HG02840 (cell line): ENCODE data around the gene MYLK.
A peak's percentile ranks its signal among the peaks of the same experiment; 100 is the strongest.

Experiments used
- ATAC-seq: cut with Tn5 transposase; IDR thresholded peaks from one replicate; pipeline ENCODE4 v1.9.1; 2021; ENCODE audit warnings: mild to moderate bottlenecking, moderate library complexity, moderate number of reproducible peaks; ENCODE audit not compliant: unreplicated experiment, low FRiP score

Gene MYLK

DNA sequence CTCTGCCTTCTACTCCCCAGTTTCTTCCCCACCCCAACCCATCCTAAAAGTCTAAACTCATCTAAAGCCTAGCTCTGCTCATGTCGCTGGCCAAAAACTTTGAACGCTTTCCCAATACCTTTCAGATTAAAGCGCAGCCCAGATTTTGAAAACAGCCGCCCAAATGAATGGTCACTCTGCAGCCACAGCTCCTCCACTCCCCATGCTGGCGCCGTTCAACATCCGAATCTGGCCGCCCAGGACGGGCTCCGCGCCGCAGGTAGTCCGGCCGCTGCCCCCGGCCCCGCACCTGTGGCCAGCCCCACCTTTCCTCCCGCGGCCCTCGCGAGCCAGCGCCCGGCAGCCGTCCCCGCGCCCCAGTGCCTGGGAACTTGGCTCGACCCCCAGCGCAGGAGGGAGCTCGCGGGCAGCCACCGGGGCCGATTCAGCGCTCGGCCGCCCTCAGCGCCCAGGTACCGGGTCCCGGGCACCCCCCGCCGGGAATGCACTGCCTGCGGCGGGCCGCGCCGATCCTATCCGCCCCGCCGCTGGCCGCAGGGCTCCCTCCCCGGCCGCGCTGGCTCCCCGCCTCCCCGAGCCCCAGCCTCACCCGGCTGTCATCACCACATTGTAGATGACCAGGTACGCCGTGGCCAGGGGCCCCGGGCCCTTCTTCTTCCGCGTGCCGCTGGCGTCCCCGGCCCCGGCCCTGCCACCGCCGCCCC lies 299.7 kb downstream of the MYLK start:
- peak; percentile 35 for ATAC-seq

DNA sequence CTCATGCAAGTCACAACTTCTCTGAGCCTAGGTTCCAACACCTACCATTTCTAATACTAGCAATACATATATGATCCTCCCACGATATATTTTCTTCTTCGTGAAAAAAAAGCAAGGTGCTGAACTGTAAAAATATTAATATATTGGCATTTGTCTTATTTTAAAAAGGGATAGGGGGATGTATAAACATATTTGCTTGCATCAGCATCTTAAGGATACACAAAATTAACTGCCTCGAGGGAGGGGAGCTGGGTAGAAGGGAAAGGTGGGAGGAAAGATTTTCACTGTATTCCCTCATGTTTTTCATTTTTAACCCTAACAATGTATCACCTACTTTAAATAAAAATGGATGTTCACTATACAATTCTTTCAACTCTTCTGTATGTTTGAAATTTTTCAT lies 300.6 kb downstream of the MYLK start:
- no peak for ATAC-seq

DNA sequence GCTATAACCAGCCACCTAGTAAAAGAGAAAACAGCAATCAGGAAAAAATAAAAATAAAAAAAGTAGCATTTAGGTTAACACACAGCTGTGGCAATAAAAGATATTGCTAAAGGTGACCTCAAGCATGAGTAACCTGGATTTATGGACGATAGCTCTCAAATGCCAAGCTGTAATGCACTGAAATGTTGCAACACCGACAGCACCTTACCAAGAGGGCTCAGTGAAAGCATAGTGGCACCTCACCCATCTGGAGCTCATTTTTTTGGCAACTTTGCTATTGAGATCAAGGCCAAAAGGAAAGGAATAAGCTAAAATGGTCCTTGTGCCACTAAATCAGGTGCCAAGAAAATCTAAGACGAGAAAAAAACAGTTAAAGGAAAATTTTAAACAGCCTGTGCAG lies 301.8 kb downstream of the MYLK start:
- ATAC-seq = no peak

DNA sequence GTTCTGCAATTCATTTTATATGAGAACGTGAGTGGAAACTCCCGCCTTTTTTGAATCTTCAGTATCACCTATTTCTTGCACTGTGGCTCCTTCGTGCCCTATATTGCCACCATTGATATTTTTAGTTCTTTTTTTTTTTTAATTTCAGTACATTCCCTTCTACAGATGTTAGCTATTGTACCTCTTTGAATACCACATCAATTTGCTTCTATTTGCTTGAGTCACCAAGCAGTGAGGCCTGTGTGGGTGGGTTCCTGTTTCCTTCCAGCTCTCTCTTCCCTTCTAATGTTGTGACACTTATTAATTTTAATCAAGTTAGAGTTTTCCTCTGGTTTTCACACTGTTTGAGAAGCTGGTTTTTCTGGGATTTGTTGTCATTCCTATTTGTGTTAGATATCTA lies 308.0 kb downstream of the MYLK start:
- ATAC-seq = no peak

DNA sequence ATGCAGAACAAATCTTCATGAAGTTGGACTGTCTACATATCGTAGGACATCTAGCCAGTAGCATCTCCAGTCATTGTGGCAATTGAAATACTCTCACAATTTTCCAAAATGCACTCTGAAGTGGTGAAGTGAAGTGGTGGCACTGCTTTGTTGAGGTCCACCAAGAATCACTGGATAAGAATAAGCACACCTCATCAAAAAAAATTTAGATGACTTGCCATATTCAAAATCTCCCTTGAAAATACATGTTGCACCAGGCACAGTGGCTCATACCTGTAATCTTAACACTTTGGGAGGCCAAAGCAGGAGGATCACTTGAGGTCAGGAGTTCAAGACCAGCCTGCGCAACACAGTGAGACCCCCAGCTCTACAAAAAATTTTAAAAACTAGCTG lies 312.2 kb downstream of the MYLK start:
- ATAC-seq = no peak

DNA sequence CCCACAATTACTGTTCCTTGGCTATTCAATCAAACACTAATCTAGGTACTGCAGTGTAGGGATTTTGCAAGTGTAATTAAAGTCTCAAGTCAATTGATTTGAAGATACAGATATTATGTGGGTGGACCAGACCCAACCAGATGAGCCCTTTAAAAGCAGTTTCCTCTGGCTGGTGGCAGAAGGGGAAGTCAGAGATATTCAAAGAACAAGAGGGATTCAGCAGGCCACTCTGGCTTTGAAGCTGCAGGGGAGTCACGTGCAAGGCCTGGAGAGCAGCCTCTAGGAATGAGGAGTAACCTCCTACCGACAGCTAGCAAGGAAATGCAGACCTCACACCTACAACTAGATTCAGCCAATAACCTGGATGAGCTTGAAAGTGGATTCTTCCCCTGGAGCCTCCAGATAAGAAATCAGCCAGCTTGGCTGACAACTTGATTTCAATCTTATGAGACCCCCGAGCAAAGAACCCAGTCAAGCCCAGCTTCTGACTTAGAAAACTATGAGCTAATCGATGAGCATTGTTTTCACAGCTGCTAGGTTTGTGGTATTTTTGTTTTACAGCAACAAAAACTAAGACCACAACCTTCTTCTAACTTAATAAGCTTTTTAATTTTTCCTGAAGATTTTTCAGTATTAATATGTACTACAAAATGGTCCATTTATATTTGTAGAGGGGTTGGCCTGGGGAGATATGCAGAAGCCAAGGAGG lies 312.7 kb downstream of the MYLK start:
- ATAC-seq = no peak

DNA sequence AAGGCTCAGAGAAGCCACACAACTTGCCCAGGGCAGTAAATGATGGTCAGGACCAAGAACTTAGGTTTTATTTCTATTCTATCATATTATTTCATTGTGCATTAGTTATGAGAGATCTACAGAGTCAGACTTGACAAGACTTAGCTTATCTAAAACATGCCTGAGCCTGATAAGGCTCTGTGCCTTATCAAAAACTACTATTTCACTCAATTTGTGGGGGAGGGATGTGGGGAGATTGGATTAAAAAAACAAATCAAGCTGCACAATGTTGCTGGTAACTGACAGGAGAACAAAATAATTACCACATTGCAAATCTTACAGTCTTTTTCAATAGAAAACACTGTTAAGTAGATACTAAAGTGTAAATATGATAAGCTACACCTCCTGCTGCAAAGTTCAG lies 315.3 kb downstream of the MYLK start:
- no peak for ATAC-seq

DNA sequence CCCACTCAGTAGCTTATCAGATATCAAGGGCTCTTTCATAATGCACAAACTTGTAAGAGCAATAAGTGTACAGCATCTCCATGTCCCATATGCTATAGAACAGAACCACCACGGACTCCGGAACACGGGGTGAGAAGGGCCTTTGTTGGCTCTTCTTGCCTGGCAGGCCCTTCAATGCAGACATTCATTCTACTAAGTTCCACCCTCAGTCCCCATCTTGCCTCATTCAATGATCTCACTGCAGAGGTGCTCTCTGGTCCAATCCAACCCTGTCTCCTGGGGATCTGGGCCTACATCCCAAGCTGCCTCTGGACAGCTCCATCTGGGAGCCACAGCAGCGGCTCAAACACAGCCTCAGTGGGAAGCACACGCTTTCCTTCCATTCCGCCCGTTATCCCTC lies 316.1 kb downstream of the MYLK start:
- ATAC-seq = no peak

DNA sequence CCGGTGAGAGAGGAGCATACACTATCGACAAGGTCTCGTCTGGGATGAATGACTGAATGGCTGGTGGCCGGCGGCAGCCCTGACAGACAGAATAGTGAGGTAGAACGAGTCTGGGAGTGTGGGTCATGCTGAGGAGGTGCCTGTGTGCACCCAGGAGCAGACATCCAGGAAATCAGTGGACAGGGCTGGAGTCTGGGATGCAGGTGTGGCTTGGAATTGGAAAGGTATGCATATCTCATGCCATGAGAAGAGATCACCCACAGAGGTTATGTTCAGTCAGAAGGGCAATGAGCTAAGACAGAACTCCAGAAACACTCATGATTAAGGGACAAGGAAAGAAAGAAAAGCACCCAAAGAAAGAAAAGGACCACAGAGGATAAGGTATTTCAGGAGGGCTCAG lies 320.1 kb downstream of the MYLK start:
- no peak for ATAC-seq

DNA sequence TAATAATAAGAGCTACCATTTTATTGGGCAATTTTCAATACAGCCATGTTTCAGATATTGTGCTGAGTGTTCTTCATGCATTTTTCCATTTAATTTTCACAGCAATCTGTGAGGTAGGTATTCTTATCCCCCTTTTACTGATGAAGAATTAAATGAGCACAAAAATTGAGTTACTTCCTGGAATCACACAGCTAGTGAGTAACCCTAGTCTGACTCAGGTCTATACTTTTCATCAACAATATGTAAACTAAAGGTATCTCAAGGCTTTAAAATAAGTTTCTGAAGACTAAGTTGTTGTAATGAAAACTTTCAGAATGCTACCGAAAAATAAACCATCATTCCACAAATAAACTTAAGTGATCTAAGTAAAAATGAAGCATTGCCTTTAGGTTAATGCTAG lies 321.6 kb downstream of the MYLK start:
- ATAC-seq = no peak

DNA sequence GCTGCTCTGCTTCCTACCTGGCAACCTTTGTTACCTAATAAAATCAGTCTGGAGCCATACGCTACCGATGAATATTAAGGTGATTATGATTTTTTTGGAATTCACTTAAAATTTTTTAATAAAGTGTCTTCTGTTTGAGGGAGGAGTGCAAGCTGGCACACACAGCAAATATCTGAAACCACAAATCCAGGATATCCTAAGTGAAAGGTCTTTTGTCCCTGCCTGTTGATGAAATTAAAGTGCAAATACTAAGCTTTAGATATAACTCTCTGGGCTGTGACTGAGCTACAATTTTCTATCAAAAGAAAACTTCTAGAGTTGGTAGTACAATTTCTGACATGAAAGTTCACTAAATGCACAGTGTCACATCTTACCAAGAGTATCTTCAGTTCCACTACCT lies 322.9 kb downstream of the MYLK start:
- no peak for ATAC-seq
